ENCODE measurements around the gene ARV1.

The ARV1 gene

GRCh38 chr1:230978491-230979388 is at the start of gene ARV1, which contains the start of gene TTC13:
ARV1 (plus strand) TSS chr1:230979094; CDS start chr1:230979106, 12 bp downstream.
TTC13 (minus strand) TSS chr1:230978861; CDS start chr1:230978830, 31 bp downstream.
- peak; percentile 90 to 96 for DNase-seq (ENCODE audit: low read depth in 2 of 2)

GRCh38 chr1:230930986-230931385 is 47.9 kb upstream of the ARV1 start:
- DNase-seq (ENCODE audit: low read depth in 2 of 2) = no peak

GRCh38 chr1:230935852-230936251 is 43.0 kb upstream of the ARV1 start:
- no peak for DNase-seq (ENCODE audit: low read depth in 2 of 2)

GRCh38 chr1:230936475-230936874 is 42.4 kb upstream of the ARV1 start:
- no peak for DNase-seq (ENCODE audit: low read depth in 2 of 2)

- no peak for DNase-seq (ENCODE audit: low read depth in 2 of 2)
These were observed 41.5 kb upstream of the ARV1 start for GRCh38 chr1:230937371-230937770.

- no peak for DNase-seq (ENCODE audit: low read depth in 2 of 2)
These were observed 39.9 kb upstream of the ARV1 start for GRCh38 chr1:230938924-230939368.

GRCh38 chr1:230939806-230940489 is 38.9 kb upstream of the ARV1 start:
- DNase-seq (ENCODE audit: low read depth in 2 of 2) = no peak

GRCh38 chr1:230940848-230941247 is 38.0 kb upstream of the ARV1 start:
- no peak for DNase-seq (ENCODE audit: low read depth in 2 of 2)

GRCh38 chr1:230943048-230943593 is 35.8 kb upstream of the ARV1 start:
- no peak for DNase-seq (ENCODE audit: low read depth in 2 of 2)

GRCh38 chr1:230948301-230948700 is 30.6 kb upstream of the ARV1 start:
- no peak for DNase-seq (ENCODE audit: low read depth in 2 of 2)

GRCh38 chr1:230948903-230949302 is 30.0 kb upstream of the ARV1 start:
- DNase-seq (ENCODE audit: low read depth in 2 of 2) = no peak

- DNase-seq (ENCODE audit: low read depth in 2 of 2) = no peak
These were observed 28.5 kb upstream of the ARV1 start for GRCh38 chr1:230950404-230950803.

- no peak for DNase-seq (ENCODE audit: low read depth in 2 of 2)
These were observed 21.3 kb upstream of the ARV1 start for GRCh38 chr1:230957580-230957989.

GRCh38 chr1:230958370-230958769 is 20.5 kb upstream of the ARV1 start:
- no peak for DNase-seq (ENCODE audit: low read depth in 2 of 2)

- no peak for DNase-seq (ENCODE audit: low read depth in 2 of 2)
These were observed 14.0 kb upstream of the ARV1 start for GRCh38 chr1:230964896-230965295.

GRCh38 chr1:230965535-230965934 is 13.4 kb upstream of the ARV1 start:
- DNase-seq (ENCODE audit: low read depth in 2 of 2) = no peak

GRCh38 chr1:230966358-230966873 is 12.5 kb upstream of the ARV1 start:
- DNase-seq (ENCODE audit: low read depth in 2 of 2) = no peak

GRCh38 chr1:230970432-230970831 is 8.5 kb upstream of the ARV1 start:
- no peak for DNase-seq (ENCODE audit: low read depth in 2 of 2)

GRCh38 chr1:230971771-230972170 is 7.1 kb upstream of the ARV1 start:
- DNase-seq (ENCODE audit: low read depth in 2 of 2) = no peak

GRCh38 chr1:230972855-230973271 is 6.0 kb upstream of the ARV1 start:
- DNase-seq (ENCODE audit: low read depth in 2 of 2) = peak; percentile 14

GRCh38 chr1:230975636-230976035 is 3.3 kb upstream of the ARV1 start:
- DNase-seq (ENCODE audit: low read depth in 2 of 2) = no peak

GRCh38 chr1:230976360-230976759 is 2.5 kb upstream of the ARV1 start:
- no peak for DNase-seq (ENCODE audit: low read depth in 2 of 2)
